IPS-18a (cell line): ENCODE measurements around the gene KHK.
A peak's percentile ranks its signal among the peaks of the same experiment; 100 is the strongest.

Experiments
- H3K27ac ChIP-seq: one replicate; pipeline ENCODE4 v1.5.1; 2013; ENCODE audit warnings: low read length
- H3K27me3 ChIP-seq: one replicate; pipeline ENCODE4 v1.6.1; 2013; ENCODE audit warnings: mild to moderate bottlenecking, low read length; ENCODE audit not compliant: control insufficient read depth, insufficient read depth
- H3K36me3 ChIP-seq: one replicate; pipeline ENCODE4 v1.6.1; 2013; ENCODE audit warnings: low read depth, low read length; ENCODE audit not compliant: control insufficient read depth
- H3K4me1 ChIP-seq: one replicate; pipeline ENCODE4 v1.6.1; 2013; ENCODE audit warnings: low read depth, low read length; ENCODE audit not compliant: control insufficient read depth
- H3K4me3 ChIP-seq: one replicate; pipeline ENCODE4 v1.5.1; 2013; ENCODE audit warnings: low read length
- H3K9ac ChIP-seq: one replicate; pipeline ENCODE4 v1.6.1; 2013; ENCODE audit warnings: mild to moderate bottlenecking, low read length, moderate library complexity
- H3K9me3 ChIP-seq: one replicate; pipeline ENCODE4 v1.6.1; 2013; ENCODE audit warnings: low read depth, low read length; ENCODE audit not compliant: control insufficient read depth

The KHK gene

GRCh38 chr2:27126252-27126710 is 39.7 kb downstream of the KHK start:
- no peaks in the 10 kb centered on the region for H3K9me3 ChIP-seq
- H3K27me3 ChIP-seq: peaks cover 33% of the 10 kb centered on the region
- H3K4me1 ChIP-seq: no peaks in the 10 kb centered on the region
- no peak overlapping the region for H3K27ac ChIP-seq
- no peak overlapping the region for H3K4me3 ChIP-seq
- H3K36me3 ChIP-seq: peaks cover 7% of the 10 kb centered on the region
- H3K9ac ChIP-seq: no peak overlapping the region

- Histone ChIP-seq H3K9ac (no peak overlapping the region), H3K4me3 (no peak overlapping the region), H3K36me3 (peaks cover 14% of the 10 kb centered on the region), H3K9me3 (no peaks in the 10 kb centered on the region), H3K4me1 (peaks cover under 1% of the 10 kb centered on the region), H3K27me3 (peaks cover 15% of the 10 kb centered on the region), H3K27ac (no peak overlapping the region)
Observed at GRCh38 chr2:27127883-27128667, 41.5 kb downstream of the KHK start.

- peaks cover 6% of the 10 kb centered on the region for H3K4me1 ChIP-seq
- H3K4me3 ChIP-seq: no peak overlapping the region
- H3K27me3 ChIP-seq: peaks cover 9% of the 10 kb centered on the region
- no peaks in the 10 kb centered on the region for H3K9me3 ChIP-seq
- H3K27ac ChIP-seq: no peak overlapping the region
- peaks cover 14% of the 10 kb centered on the region for H3K36me3 ChIP-seq
- H3K9ac ChIP-seq: no peak overlapping the region
Observed at GRCh38 chr2:27128668-27129571, 42.3 kb downstream of the KHK start.

- Histone ChIP-seq H3K9me3 (no peaks in the 10 kb centered on the region), H3K4me3 (no peak overlapping the region), H3K4me1 (peaks cover 6% of the 10 kb centered on the region), H3K27ac (no peak overlapping the region), H3K36me3 (peaks cover 14% of the 10 kb centered on the region), H3K9ac (no peak overlapping the region), H3K27me3 (no peaks in the 10 kb centered on the region)
Observed at GRCh38 chr2:27130396-27130795, 43.8 kb downstream of the KHK start.

- Histone ChIP-seq H3K27me3 (no peaks in the 10 kb centered on the region), H3K4me3 (no peak overlapping the region), H3K4me1 (peaks cover 6% of the 10 kb centered on the region), H3K36me3 (peaks cover 14% of the 10 kb centered on the region), H3K9ac (no peak overlapping the region), H3K9me3 (no peaks in the 10 kb centered on the region), H3K27ac (no peak overlapping the region)
Observed at GRCh38 chr2:27131429-27131828, 44.9 kb downstream of the KHK start.

- H3K36me3 ChIP-seq: peaks cover 14% of the 10 kb centered on the region
- no peak overlapping the region for H3K27ac ChIP-seq
- no peaks in the 10 kb centered on the region for H3K27me3 ChIP-seq
- peak overlapping the region; percentile 89 for H3K4me3 ChIP-seq
- no peaks in the 10 kb centered on the region for H3K9me3 ChIP-seq
- peaks cover 6% of the 10 kb centered on the region for H3K4me1 ChIP-seq
- H3K9ac ChIP-seq: peak overlapping the region; percentile 72
Observed at GRCh38 chr2:27133195-27133875, 46.8 kb downstream of the KHK start.

GRCh38 chr2:27133905-27134780 is 47.6 kb downstream of the KHK start, which contains the start of gene PREB:
Gene PREB (minus strand): TSS chr2:27134636. CDS start chr2:27134421, 215 bp downstream.
- Histone ChIP-seq H3K27me3 (no peaks in the 10 kb centered on the region), H3K27ac (no peak within 1 kb of the TSS), H3K9ac (peak within 1 kb of the TSS; percentile 72), H3K4me1 (peaks cover 6% of the 10 kb centered on the region), H3K4me3 (peak within 1 kb of the TSS; percentile 89), H3K36me3 (peaks cover 14% of the 10 kb centered on the region), H3K9me3 (no peaks in the 10 kb centered on the region)

- no peaks in the 10 kb centered on the region for H3K27me3 ChIP-seq
- H3K4me1 ChIP-seq: peaks cover 6% of the 10 kb centered on the region
- peaks cover 14% of the 10 kb centered on the region for H3K36me3 ChIP-seq
- H3K9ac ChIP-seq: no peak overlapping the region
- peak overlapping the region; percentile 89 for H3K4me3 ChIP-seq
- no peak overlapping the region for H3K27ac ChIP-seq
- no peaks in the 10 kb centered on the region for H3K9me3 ChIP-seq
Observed at GRCh38 chr2:27134781-27135477, 48.4 kb downstream of the KHK start.

- H3K27ac ChIP-seq: no peak overlapping the region
Observed at GRCh38 chr2:27135478-27135955, 48.9 kb downstream of the KHK start.

GRCh38 chr2:27136751-27137150 is 50.2 kb downstream of the KHK start:
- Histone ChIP-seq H3K27ac (no peak overlapping the region), H3K4me3 (no peak overlapping the region), H3K9ac (no peak overlapping the region), H3K36me3 (peaks cover 2% of the 10 kb centered on the region), H3K27me3 (no peaks in the 10 kb centered on the region), H3K4me1 (peaks cover 6% of the 10 kb centered on the region), H3K9me3 (no peaks in the 10 kb centered on the region)

More at GRCh38 chr2:27135478-27135955, 48.9 kb downstream of the KHK start:
- no peaks in the 10 kb centered on the region for H3K9me3 ChIP-seq
- peaks cover 6% of the 10 kb centered on the region for H3K4me1 ChIP-seq
- H3K4me3 ChIP-seq: no peak overlapping the region
- peaks cover 14% of the 10 kb centered on the region for H3K36me3 ChIP-seq
- no peak overlapping the region for H3K9ac ChIP-seq
- no peaks in the 10 kb centered on the region for H3K27me3 ChIP-seq
